Suprapubic skin (tissue), 4 donors: Measurements from ENCODE around the gene FBXL12. TPM values are rescaled to one million over a fixed set of nuclear protein-coding genes. Genes with fewer than 3 reads are reported as not detected.

Experiments
- DNase-seq, 2 donors: peaks; one replicate each; pipeline ENCODE4 v3.0.0-alpha.2; 2019; ENCODE audit warnings: low spot score in 2 of 2
- H3K27ac ChIP-seq: fragments of 200-600 bp; sonication (generic); one replicate; pipeline ENCODE4 v1.5.1; 2019
- H3K27me3 ChIP-seq: fragments of 200-600 bp; sonication (generic); one replicate; pipeline ENCODE4 v1.5.1; 2019
- H3K36me3 ChIP-seq: fragments of 200-600 bp; sonication (generic); one replicate; pipeline ENCODE4 v1.5.1; 2019
- H3K4me1 ChIP-seq: fragments of 200-600 bp; sonication (generic); one replicate; pipeline ENCODE4 v1.5.1; 2019
- H3K4me3 ChIP-seq: fragments of 200-600 bp; sonication (generic); one replicate; pipeline ENCODE4 v1.5.1; 2019; ENCODE audit warnings: mild to moderate bottlenecking
- H3K9me3 ChIP-seq: fragments of 200-600 bp; sonication (generic); one replicate; pipeline ENCODE4 v1.5.1; 2019
- EP300 ChIP-seq: sonication (generic); formaldehyde crosslinking; IDR thresholded peaks from one replicate; pipeline ENCODE4 v1.6.1; 2017; ENCODE audit warnings: antibody characterized with exemption
- POLR2A ChIP-seq, 2 donors: fragments of 450-650 bp; IDR thresholded peaks; one replicate each; pipeline ENCODE4 v1.6.1; 2017; ENCODE audit warnings: antibody characterized with exemption in 2 of 2, mild to moderate bottlenecking in 2 of 2, moderate library complexity in 2 of 2
- POLR2AphosphoS5 ChIP-seq, 3 donors: sonication (generic); formaldehyde crosslinking; IDR thresholded peaks; one replicate each; pipeline ENCODE4 v1.6.1; 2017; ENCODE audit warnings: antibody characterized with exemption in 3 of 3
- WGBS: methylation state at CpG from one replicate; pipeline ENCODE4 v1.1.5; 2018; 5-methylcytosine and 5-hydroxymethylcytosine counted together
- total RNA-seq, 4 donors: library from RNA; depleted of rRNA; stranded (reverse); fragments of >200 nt; gene quantifications; one replicate each; pipeline ENCODE4 v1.1.0, GENCODE V29; 2016
- TF ChIP-seq, protein P1 (sequence below), 2 donors: fragments of 200-600 bp in 1 of 2; fragments of 450-650 bp in 1 of 2; sonication (generic) in 1 of 2; IDR thresholded peaks; one replicate each; pipeline ENCODE4 v1.5.1; 2016 to 2019; ENCODE audit warnings: antibody characterized with exemption in 2 of 2, mild to moderate bottlenecking in 1 of 2, moderate library complexity in 1 of 2

FBXL12 gene
- total RNA-seq, 4 donors from 2014 or later: 22.2 to 39.9 (median 29.8) TPM

GRCh38 chr19:9836021-9836420 lies 17.1 kb upstream of the FBXL12 start:
- Histone ChIP-seq H3K27me3 (no peaks in the 10 kb centered on the region), H3K9me3 (no peaks in the 10 kb centered on the region), H3K27ac (no peak overlapping the region), H3K36me3 (peaks cover 26% of the 10 kb centered on the region), H3K4me1 (peaks cover 18% of the 10 kb centered on the region), H3K4me3 (peak overlapping the region; percentile 87)
- TF ChIP-seq EP300 (no peak), POLR2AphosphoS5 (IDR thresholded peaks at IDR 0.05) (no peak), POLR2A (IDR thresholded peaks at IDR 0.05) (no peak)
- TF ChIP-seq, protein P1, sequence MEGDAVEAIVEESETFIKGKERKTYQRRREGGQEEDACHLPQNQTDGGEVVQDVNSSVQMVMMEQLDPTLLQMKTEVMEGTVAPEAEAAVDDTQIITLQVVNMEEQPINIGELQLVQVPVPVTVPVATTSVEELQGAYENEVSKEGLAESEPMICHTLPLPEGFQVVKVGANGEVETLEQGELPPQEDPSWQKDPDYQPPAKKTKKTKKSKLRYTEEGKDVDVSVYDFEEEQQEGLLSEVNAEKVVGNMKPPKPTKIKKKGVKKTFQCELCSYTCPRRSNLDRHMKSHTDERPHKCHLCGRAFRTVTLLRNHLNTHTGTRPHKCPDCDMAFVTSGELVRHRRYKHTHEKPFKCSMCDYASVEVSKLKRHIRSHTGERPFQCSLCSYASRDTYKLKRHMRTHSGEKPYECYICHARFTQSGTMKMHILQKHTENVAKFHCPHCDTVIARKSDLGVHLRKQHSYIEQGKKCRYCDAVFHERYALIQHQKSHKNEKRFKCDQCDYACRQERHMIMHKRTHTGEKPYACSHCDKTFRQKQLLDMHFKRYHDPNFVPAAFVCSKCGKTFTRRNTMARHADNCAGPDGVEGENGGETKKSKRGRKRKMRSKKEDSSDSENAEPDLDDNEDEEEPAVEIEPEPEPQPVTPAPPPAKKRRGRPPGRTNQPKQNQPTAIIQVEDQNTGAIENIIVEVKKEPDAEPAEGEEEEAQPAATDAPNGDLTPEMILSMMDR (IDR thresholded peaks at IDR 0.05): no peak
- DNase-seq: no peak
- 7% methylated on average over 5 of the region's 5 CpGs for WGBS

DNA sequence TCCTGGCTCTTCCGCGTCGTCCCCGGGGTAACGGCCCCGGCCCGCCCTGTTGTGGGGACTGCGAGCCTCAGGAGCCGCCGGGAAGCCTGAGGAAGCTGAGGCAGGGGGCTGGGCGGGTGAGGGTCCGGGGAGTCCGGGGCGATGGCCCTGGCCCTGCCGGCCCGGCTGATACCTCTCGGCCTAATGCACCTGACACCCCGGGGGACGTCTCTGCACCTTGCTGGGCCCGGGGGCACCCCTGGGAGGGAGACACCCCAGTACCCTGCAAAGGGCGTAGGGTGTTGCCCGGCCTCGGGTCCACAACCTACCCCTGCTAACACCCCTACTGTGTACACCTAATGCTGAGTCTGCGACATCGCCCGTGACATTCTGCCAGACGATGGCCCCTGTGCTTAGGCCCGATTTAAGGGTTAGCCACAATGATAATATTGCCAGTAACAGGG lies 16.6 kb upstream of the FBXL12 start:
- peaks cover 24% of the 10 kb centered on the region for H3K36me3 ChIP-seq
- H3K4me1 ChIP-seq: peaks cover 18% of the 10 kb centered on the region
- TF ChIP-seq, protein P1 (IDR thresholded peaks at IDR 0.05): no peak
- no peaks in the 10 kb centered on the region for H3K27me3 ChIP-seq
- DNase-seq: no peak
- H3K9me3 ChIP-seq: no peaks in the 10 kb centered on the region
- H3K27ac ChIP-seq: peak overlapping the region; percentile 46
- 0% methylated on average over 5 of the region's 28 CpGs for WGBS
- H3K4me3 ChIP-seq: peak overlapping the region; percentile 87

- Histone ChIP-seq H3K4me3 (peak within 1 kb of the TSS; percentile 87), H3K27ac (peak within 1 kb of the TSS; percentile 46), H3K4me1 (peaks cover 18% of the 10 kb centered on the region), H3K9me3 (no peaks in the 10 kb centered on the region), H3K36me3 (peaks cover 24% of the 10 kb centered on the region), H3K27me3 (no peaks in the 10 kb centered on the region)
- TF ChIP-seq POLR2A (IDR thresholded peaks at IDR 0.05) (peak in 1 of 2 donors; percentile 13), EP300 (no peak), POLR2AphosphoS5 (IDR thresholded peaks at IDR 0.05) (peak in 2 of 3 donors; percentile 41 to 47)
- TF ChIP-seq, protein P1 (IDR thresholded peaks at IDR 0.05): peak; percentile 24 to 96
- WGBS: 2% methylated on average over 9 of the region's 73 CpGs
- DNase-seq: peak; percentile 99
Observed at GRCh38 chr19:9834726-9835506, 16.0 kb upstream of the FBXL12 start, which contains the start of gene PIN1. Gene PIN1 (plus strand): TSS chr19:9835318. CDS start chr19:9835345, 27 bp downstream.

GRCh38 chr19:9834307-9834725 lies 15.4 kb upstream of the FBXL12 start:
- 70% methylated on average over 6 of the region's 6 CpGs for WGBS
- peak overlapping the region; percentile 87 for H3K4me3 ChIP-seq
- H3K9me3 ChIP-seq: no peaks in the 10 kb centered on the region
- DNase-seq: no peak
- H3K4me1 ChIP-seq: peaks cover 20% of the 10 kb centered on the region
- no peaks in the 10 kb centered on the region for H3K27me3 ChIP-seq
- H3K36me3 ChIP-seq: peaks cover 24% of the 10 kb centered on the region
- no peak overlapping the region for H3K27ac ChIP-seq
- no peak for TF ChIP-seq POLR2AphosphoS5 (IDR thresholded peaks at IDR 0.05)
- TF ChIP-seq EP300: no peak
- TF ChIP-seq, protein P1 (IDR thresholded peaks at IDR 0.05): no peak
- no peak for TF ChIP-seq POLR2A (IDR thresholded peaks at IDR 0.05)

DNA sequence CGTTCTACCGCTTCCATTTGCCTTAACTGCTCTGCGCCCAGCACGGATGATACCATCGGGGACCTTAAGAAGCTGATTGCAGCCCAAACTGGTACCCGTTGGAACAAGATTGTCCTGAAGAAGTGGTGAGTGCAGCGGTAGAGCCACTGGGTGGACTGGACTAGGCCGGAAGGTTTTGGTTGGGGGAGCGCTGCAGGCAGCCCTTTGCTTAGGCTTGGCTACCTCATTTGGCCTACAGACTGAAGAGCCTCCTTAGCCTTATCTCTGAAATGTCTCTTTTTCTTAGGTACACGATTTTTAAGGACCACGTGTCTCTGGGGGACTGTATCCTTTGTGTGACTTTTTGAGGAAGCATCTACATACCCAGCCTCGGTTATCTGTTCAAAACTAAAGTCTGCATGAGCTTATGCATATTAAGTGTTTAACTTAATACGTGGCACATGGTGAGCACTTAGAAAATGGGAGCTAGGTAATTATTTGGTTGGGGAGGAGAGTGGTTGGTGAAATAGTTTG lies 9.7 kb upstream of the FBXL12 start:
- Histone ChIP-seq H3K4me1 (peaks cover 29% of the 10 kb centered on the region), H3K4me3 (peak overlapping the region; percentile 96), H3K27me3 (no peaks in the 10 kb centered on the region), H3K36me3 (peaks cover 17% of the 10 kb centered on the region), H3K27ac (no peak overlapping the region), H3K9me3 (no peaks in the 10 kb centered on the region)
- no peak for DNase-seq
- TF ChIP-seq, protein P1 (IDR thresholded peaks at IDR 0.05): no peak
- no peak for TF ChIP-seq EP300
- no peak for TF ChIP-seq POLR2AphosphoS5 (IDR thresholded peaks at IDR 0.05)
- no peak for TF ChIP-seq POLR2A (IDR thresholded peaks at IDR 0.05)
- WGBS: 38% methylated on average over 12 of the region's 13 CpGs
